Superior temporal gyrus (tissue), 1 donor: ENCODE results near the gene FBXL3.
"Not testable (repeated sequence)": the region's sequence is repeated elsewhere in the genome, so short reads cannot be mapped to it uniquely, and the experiment has no call there.

Experiments
- DNase-seq: peaks from one replicate; pipeline ENCODE4 v3.0.0-alpha.2; 2016; ENCODE audit errors: extremely low spot score

The FBXL3 gene

DNA sequence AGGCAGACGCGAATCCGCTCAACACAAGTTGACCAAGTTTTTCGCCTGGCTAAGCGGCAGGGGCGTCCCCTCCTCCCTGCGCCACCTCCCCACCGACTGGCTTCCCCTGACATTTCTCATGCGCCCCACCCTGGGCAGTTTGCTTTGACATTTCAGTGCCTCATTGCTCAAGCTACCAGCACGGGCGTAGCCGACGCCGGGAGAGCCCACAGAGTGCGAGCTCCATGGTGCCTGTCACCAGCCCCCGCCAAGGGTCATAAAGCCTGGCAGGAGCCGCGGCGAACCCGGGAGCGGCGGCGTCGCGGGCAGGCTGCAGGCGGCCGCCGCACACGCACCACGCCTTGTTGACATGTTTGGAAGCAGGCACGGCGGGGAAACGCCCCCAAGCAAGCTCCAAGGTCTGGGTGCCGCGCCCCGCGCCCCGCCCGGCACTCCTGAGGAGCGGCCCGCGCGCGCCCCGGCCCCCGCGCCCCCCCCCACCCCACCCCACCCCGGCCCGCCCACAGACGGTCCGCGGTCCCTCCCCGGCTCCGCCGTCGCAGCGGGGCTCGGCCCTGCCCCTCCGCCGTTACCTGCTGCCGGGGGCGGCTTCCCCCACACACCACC is 601 bp downstream of the FBXL3 start:
- no peak for DNase-seq

DNA sequence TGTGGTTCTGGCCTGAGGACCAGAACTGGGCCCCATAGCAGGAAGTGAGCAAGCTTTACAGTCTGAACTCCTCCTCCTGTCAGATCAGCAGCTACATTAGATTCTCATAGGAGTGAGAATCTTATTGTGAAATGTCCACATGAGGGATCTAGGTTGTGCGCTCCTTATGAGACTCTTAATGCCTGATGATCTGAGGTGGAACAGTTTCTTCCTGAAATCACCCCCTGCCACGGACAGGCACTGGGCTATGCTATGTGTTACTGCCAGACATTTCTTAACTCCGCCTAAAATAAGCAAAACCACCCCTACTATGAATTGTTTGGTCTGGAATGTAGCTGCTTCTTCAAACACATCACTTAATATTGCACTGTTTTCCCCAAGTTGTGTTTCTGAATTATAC is 4.6 kb downstream of the FBXL3 start:
- no peak for DNase-seq

DNA sequence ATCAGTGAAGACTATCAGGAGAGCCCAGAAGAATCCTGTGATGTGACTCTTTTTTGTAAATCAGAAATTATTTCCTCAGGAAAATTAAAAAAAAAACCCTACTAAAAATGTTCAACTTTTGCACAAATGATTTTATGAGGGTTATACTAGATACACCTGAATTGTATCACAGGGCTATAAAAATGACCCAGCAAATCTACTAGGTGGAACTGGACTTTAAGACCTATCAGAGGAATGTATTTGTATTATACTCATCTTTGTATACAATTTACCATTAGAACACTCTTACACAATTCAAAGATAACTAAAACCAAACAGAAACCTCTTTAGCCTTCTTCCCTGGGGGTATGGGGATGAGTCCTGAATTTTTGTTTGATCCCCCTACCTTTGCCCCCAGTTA is 7.2 kb downstream of the FBXL3 start:
- DNase-seq = no peak

DNA sequence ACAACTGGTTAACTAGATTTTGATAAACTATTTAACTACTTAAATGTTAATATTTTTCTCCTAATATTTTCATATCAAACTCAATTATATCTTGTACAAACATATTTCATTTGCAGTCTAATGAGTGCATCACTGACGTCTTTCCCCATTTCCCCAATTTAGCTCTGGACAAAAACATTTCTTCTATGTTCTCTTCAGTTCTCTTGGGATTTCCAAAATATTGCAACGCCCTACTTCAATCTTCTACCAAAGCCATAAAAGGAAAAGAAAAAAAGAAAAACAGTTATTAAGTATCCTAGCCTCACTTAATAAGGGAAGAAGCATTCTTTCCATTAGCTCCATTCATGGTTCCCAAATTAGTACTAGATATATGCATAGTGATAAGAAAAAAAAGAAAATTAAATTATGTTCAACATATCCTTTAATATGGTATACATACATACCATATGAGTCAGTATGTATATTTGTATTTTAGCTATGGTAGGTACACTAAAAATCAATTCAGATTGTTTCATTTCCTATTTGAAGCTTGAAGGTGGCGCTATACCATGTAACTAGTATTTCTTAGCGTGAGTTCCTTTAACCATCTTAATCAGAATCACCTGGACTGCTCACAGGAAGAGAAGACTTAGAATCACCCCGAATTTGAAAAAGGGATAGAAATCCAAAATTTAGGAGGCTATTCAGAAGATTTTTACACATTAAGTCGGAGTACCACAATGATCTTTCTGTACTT is 9.9 kb downstream of the FBXL3 start:
- no peak for DNase-seq

DNA sequence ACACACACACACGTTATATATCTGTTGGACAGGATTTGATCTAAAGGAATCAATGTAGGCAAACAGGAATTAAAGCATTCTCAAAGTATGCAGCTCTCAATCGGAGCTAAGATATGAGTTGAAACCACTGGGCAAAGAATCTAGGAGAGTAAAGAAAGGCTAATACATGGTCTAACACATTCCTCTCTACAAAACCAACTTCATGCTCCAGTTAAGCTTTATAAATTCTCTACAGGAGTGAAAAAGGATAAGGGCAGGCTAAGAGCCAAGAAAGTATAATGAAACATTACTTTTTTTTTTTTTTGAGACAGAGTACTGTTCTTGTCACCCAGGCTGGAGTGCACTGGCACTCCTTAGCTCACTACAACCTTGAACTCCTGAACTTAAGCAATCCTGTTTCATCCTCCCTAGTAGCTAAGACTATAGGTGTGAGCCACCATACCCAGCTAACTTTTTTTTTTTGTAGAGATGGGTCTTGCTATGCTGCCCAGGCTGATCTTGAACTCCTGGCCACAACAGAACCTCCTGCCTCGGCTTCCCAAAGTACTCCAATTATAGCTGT is 10.6 kb downstream of the FBXL3 start:
- DNase-seq = no peak

DNA sequence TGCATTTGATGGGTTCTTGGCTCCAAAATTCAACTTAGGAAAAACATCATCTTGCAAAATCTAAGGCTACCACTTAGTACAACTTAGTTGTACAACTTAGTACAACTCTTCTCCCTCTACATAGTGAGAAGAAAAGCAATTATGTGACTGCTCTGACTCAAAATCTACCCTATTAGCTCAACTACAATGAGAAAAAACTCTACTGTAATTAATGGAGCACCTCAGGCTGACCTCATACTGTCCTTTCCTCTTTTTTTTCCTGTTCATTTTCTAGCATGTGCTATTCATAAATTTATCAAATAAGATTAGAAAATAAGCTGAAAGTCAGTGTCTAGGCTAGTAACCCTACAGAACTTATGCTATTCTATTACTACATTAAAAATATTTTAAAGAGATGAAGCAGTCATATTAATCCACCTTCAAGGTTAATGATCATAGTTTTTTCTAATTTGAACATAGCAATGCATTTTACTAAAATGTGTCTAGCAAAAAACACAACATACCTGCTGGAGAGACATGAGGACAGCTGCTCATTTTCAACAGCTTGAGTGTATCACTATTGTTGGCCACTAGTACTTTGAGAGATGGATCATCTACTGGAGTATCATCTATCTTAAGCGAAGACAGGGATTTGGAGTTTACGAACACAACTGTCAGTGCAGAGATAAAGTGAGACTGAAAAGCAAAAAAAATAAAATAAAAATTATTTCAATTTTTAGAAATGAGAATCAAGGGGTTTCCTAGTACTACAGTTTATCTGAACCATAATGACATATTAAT is 11.9 kb downstream of the FBXL3 start:
- no peak for DNase-seq

DNA sequence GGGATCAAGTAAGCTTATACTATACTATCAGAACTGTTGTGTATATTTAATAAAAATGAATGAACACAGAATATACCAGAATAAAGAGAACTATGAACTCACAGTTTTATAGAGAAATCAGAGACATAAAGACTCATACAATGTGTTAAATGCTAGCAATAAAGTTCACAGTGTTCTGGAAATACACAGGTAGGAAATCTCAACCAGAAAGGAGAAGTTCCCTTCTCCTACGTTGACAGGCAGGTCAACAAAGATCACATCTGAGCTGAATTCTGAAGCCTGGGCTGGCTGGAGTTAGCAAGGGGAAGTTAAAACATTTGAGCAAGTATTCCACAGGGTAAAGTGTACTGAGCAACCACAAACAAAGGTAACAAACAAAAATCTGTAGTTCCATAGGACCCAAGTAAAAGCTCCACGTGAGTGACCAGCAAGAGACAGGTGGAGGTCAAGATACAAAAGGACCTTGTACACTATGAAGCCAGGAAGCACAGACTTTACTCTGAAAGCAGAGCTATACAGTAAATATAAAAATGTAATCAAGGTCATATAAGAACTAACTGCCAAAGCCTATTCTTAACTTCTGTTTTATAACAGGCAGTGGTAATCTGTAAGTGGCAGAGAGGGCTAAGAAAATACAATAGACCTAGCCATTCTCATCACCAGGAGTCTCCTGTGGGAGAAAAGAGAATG is 13.0 kb downstream of the FBXL3 start:
- no peak for DNase-seq

DNA sequence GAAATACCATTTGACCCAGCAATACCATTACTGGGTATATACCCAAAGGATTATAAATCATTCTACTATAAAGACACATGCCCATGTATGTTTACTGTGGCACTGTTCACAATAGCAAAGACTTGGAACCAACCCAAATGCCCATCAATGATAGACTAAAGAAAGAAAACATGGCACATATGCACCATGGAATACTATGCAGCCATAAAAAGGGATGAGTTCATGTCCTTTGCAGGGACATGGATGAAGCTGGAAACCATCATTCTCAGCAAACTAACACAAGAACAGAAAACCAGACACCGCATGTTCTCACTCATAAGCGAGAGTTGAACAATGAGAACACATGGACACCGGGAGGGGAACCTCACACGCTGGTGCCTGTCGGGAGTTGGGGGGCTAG is 17.2 kb downstream of the FBXL3 start:
- not testable (repeated sequence) for DNase-seq

DNA sequence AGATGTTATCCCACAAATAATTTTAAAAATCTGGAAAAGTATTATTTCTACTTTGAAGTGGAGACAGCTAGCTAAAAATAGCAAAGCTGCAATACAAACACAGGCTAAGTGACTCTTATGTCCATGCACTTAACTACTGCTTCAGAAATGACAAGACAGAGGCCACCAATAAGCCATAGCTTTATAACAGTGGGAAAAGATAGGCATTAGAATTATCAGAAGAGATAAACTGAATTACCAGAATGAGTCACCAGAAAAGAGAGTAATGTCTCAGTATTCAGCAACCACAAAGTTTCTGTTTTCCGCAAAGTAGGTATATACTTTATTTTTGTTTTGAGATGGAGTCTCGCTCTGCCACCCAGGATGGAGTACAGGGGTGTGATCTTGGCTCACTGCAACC is 17.9 kb downstream of the FBXL3 start:
- no peak for DNase-seq

DNA sequence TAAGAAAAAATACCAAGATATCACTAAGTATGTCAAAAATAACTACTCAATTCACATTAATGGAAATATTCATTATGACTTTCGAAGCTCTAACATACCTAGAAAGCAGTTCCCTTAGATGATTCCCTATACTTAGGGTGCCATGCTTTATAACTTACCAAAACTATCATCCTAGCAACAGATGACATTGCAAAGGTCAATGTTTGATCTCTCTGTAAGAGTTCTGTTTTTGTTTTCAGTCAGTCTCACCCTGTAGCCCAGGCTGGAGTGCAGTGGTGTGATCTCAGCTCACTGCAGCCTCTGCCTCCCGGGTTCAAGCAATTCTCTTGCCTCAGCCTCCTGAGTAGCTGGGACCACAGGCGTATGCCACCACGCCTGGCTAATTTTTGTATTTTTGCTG is 18.6 kb downstream of the FBXL3 start:
- not testable (repeated sequence) for DNase-seq

DNA sequence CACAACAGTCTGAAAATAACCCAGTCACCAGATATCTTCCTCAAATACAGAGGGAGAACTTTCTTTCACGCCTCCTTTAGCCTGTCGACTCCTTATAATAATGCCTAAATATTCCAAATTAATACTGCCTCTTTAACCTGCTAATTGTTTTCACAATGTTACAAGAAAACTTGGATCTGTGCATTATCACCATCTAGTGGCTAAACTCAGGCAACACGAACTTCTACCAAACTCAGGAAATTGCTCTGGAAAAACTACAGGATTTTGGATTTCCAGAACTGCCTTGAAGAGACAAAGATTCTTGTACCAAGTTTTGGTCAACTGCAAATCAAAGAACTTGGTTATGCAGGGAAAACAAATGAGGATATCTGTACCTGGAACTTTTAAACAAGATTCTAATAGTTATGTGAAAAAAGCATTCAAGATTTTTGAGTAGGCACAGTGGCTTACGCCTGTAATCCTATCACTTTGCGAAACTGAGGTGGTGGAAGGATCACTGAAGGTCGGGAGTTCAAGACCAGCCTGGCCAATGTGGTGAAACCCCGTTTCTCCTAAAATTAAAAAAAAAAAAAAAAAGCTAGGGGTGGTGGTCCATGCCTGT is 24.3 kb downstream of the FBXL3 start:
- peak; percentile 71 for DNase-seq

DNA sequence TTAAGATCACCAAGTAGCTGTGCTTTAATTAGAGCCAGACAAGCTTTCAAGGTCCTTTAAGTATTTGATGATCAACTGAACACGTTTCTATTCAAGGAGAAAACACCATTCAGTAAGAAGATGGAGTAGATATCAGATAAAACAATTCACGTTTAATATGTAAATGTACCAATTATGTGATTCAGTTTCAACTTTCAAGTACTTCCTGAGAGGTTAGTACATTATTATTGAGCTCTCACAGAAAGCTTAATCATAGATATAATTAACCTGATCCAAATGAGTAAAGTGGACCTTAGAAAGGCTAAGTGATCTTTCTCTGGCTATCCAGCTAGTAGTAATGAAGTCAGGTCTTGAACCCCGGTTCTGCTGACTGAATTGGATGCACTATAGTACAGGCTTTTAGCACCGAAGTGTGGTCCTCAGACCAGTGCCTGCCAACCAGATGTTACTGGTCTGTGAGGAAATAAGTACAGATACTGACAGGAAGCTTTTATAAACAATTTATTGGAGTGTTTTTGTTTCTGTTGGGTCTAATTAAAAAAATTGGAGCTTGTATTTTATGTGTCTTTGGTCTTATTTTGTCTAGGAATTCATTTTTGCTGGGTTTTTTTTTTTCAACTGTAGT is 24.9 kb downstream of the FBXL3 start:
- no peak for DNase-seq

DNA sequence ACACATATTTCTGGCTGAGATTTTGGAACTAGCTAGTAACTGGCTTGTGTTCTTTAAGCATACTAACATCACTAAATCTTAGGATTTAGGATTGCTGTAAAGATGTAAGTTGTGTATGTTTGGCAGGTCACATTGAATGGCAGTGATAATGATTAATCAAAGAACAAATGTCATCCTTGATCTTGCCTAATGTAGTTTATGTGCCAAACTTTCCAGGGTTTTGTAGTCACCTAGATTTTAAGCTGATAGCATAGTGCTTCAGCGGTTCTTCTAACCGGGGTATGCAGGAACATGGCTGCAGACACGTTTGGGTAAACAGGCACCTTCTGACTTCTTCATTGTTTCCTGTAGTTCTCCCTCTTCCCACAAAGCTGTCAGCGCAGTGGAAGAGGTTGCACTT is 25.4 kb downstream of the FBXL3 start:
- no peak for DNase-seq

DNA sequence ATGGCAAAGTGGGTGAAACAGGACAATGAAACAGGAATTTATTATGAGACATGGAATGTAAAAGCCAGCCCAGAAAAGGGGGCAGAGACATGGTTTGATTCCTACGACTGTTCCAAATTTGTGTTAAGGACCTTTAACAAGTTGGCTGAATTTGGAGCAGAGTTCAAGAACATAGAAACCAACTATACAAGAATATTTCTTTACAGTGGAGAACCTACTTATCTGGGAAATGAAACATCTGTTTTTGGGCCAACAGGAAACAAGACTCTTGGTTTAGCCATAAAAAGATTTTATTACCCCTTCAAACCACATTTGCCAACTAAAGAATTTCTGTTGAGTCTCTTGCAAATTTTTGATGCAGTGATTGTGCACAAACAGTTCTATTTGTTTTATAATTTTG is 26.5 kb downstream of the FBXL3 start:
- DNase-seq = no peak

DNA sequence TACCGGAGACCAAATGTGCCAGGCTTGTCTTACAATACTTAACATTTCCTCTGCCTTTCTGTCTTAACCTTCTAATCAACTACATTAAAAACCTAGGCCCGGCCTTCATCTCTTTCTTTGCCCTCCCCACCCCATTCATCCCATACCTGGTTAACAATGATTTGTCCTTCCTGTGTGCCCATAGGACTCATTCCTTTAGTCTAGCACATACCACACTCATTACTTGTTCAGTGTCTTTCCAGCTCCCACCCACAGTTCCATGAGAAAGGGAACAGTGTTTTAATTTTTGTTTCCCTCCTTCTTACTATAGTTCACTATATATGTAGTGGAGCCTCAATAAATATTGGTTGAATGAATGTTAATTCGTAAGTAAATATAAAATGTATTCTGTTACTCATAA is 32.7 kb downstream of the FBXL3 start:
- no peak for DNase-seq

DNA sequence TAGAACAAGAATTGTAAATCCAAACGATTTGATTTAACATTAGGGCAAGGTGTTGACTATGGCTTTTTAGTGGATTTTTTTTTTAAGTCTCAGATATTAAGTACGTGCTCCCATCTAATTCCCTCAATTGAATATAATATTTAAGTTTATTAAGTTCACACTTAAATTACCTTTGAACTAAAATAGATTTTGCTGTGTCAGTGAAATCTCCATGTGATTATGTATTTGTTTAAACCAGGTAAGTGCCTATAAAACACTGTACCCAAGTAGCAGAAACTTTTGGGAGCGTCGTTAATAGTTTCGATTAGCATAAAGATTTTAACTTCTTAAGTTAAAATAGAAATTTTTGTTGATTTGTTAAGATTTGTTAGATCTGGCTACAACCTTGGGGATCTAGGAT is 33.5 kb downstream of the FBXL3 start:
- DNase-seq = no peak

DNA sequence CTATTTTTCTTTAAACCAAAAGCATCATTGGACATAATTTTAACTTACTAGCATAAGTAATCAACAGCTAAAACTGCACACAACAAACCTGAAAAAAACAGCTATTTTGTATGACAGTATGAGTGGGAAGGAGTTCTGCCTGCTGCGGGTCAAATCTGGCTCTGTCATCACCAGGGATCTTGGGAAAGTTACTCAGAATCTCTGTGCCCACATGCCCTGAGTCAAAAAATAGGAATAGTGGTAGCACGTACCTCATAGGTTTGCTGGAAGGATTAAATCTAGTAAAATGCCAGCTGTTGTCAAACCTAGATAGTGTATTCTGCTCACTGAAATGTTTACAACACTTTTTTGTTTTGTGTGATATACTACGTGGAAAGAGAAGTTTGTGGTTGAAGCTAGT is 33.9 kb downstream of the FBXL3 start:
- no peak for DNase-seq

DNA sequence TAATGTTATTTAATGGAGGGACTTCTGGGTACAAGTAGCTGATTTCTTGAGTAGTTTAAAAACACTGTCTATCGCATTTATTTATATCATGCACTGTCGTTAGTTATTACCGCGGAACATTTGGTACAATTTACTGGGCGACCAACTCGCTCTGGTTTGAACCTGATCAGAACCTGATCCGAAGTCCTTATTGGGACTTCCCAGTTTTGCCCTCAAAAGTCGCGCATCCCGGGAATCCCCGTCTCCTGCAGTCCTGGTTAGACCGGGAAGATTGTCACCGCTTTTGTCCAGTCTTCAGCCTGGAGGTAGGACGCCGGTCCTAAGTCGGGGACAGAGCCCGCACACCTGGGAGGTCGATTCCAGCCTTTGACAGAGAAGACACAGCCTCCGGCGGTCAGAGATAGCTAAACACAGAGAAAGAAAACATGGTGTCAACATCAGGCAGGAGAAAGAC is 34.4 kb downstream of the FBXL3 start:
- peak; percentile 67 for DNase-seq

DNA sequence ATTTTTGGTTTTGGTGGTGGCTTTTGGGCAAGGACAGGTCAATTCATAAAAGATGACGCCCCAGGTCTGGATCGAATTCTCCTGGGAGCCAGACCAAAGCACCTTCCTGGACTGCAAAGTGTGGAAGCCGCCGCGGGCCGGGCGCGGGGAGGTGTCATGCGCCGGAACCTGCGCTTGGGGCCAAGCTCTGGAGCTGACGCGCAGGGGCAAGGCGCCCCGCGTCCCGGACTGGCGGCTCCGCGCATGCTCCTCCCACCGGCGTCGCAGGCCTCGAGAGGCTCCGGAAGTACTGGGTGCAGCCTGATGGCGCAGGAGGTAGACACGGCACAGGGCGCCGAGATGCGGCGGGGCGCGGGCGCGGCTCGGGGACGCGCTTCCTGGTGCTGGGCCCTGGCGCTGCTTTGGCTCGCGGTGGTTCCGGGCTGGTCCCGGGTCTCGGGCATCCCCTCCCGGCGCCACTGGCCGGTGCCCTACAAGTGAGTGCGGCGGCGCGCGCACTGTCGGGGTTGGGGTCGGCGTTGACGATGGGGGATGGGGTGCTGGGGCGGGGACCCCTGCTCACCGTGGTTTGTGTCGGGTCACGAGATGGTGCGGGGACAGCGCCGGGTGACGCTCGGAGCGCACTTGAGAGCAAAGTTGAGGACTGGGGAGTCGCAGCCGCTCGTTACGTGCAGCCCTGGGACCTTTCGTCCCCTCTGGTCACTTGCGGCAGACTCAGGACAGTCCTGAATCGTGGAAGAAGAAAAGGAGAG is 35.0 kb downstream of the FBXL3 start, which contains the start of gene CLN5:
CLN5 (plus strand) TSS at position 286 of the 752 bp plus-strand sequence; CDS start at position 304, 18 bp downstream.
- DNase-seq = peak; percentile 93

DNA sequence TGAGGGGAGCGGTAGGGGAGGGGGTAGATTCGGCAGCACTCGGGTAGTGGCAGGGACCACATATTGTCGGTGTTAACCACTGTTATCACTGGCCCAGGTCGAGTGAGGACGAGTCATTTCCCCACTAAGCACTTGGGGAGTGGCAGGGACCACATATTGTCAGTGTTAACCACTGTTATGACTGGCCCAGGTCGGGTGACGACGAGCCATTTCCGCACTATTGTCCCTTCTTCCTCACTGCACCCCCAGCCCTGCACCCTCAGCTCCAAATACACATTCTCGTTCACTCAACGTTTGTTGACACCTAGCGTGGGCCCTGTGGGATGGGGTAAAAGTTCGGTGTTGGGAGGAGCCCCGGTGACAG is 35.5 kb downstream of the FBXL3 start:
- DNase-seq = no peak
